ENCODE results near the gene ARRB2. TPM values are rescaled to one million over a fixed set of nuclear protein-coding genes. Genes with fewer than 3 reads are reported as not detected.

ARRB2 gene
- total RNA-seq, 1 experiment from 2014 or later: 79.7 TPM

- no peaks in the 10 kb centered on the region for H3K9me3 ChIP-seq (ENCODE audit: insufficient read depth, low read depth)
- H3K36me3 ChIP-seq (ENCODE audit: low read depth): no peaks in the 10 kb centered on the region
- H3F3A ChIP-seq (ENCODE audit: insufficient read depth, low read depth): peaks cover 13% of the 10 kb centered on the region; the same call in 1 of the 2 replicates
- no TSS peak for BruUV-seq (replicated peaks)
- peaks cover 13% of the 10 kb centered on the region for H3K4me1 ChIP-seq (replicated peaks; ENCODE audit: insufficient read depth)
- H3K79me2 ChIP-seq (ENCODE audit: low read depth): no peaks in the 10 kb centered on the region; the same call in 1 of the 2 replicates
- H2AFZ ChIP-seq: no peak overlapping the region
- DNase-seq: no peak
- no peak overlapping the region for H3K27ac ChIP-seq
- TF ChIP-seq EZH2 (IDR thresholded peaks at IDR 0.05; ENCODE audit: low read depth) (no peak), CTCF (conservative IDR thresholded peaks at IDR 0.05) (no peak)
- no peaks in the 10 kb centered on the region for H3K27me3 ChIP-seq (ENCODE audit: insufficient read depth, low read depth)
- no peak overlapping the region for H3K4me3 ChIP-seq
- POLR2A ChIA-PET (ENCODE audit: unreplicated experiment): no interaction called here
- intact Hi-C loops (cut with micrococcal nuclease; ENCODE audit: unreplicated experiment): no loop called here
- no peaks in the 10 kb centered on the region for H3K9me2 ChIP-seq (ENCODE audit: insufficient read depth)
- no peak overlapping the region for H3K4me2 ChIP-seq
- H4K20me1 ChIP-seq (ENCODE audit: insufficient read depth): no peaks in the 10 kb centered on the region
- CTCF ChIA-PET: no interaction called here
Measured at GRCh38 chr17:4715063-4715744, 4.8 kb downstream of the ARRB2 start.

- Histone ChIP-seq H3F3A (ENCODE audit: insufficient read depth, low read depth) (peaks cover 14% of the 10 kb centered on the region), H3K4me1 (replicated peaks; ENCODE audit: insufficient read depth) (peaks cover 14% of the 10 kb centered on the region), H3K9me3 (ENCODE audit: insufficient read depth, low read depth) (no peaks in the 10 kb centered on the region), H3K79me2 (ENCODE audit: low read depth) (no peaks in the 10 kb centered on the region; the same call in 1 of the 2 replicates), H3K4me2 (no peak overlapping the region), H4K20me1 (ENCODE audit: insufficient read depth) (no peaks in the 10 kb centered on the region), H3K27me3 (ENCODE audit: insufficient read depth, low read depth) (no peaks in the 10 kb centered on the region), H3K4me3 (no peak overlapping the region), H3K9me2 (ENCODE audit: insufficient read depth) (no peaks in the 10 kb centered on the region), H2AFZ (no peak overlapping the region), H3K36me3 (ENCODE audit: low read depth) (no peaks in the 10 kb centered on the region), H3K27ac (no peak overlapping the region)
- BruUV-seq (replicated peaks): no TSS peak
- ChIA-PET POLR2A (ENCODE audit: unreplicated experiment) (no interaction called here), CTCF (no interaction called here)
- intact Hi-C loops (cut with micrococcal nuclease; ENCODE audit: unreplicated experiment): no loop called here
- TF ChIP-seq CTCF (conservative IDR thresholded peaks at IDR 0.05): no peak
- DNase-seq: no peak
Measured at GRCh38 chr17:4716081-4716480, 5.6 kb downstream of the ARRB2 start.

GRCh38 chr17:4717791-4718190 lies 7.4 kb downstream of the ARRB2 start:
- intact Hi-C loops (cut with micrococcal nuclease; ENCODE audit: unreplicated experiment): no loop called here
- Histone ChIP-seq H3K9me3 (ENCODE audit: insufficient read depth, low read depth) (no peaks in the 10 kb centered on the region), H4K20me1 (ENCODE audit: insufficient read depth) (no peaks in the 10 kb centered on the region), H3K79me2 (ENCODE audit: low read depth) (no peaks in the 10 kb centered on the region), H3K4me1 (replicated peaks; ENCODE audit: insufficient read depth) (peaks cover 19% of the 10 kb centered on the region), H3K27me3 (ENCODE audit: insufficient read depth, low read depth) (no peaks in the 10 kb centered on the region), H3K27ac (no peak overlapping the region), H3F3A (ENCODE audit: insufficient read depth, low read depth) (peaks cover 28% of the 10 kb centered on the region), H2AFZ (no peak overlapping the region), H3K9me2 (ENCODE audit: insufficient read depth) (no peaks in the 10 kb centered on the region), H3K4me3 (no peak overlapping the region), H3K36me3 (ENCODE audit: low read depth) (no peaks in the 10 kb centered on the region), H3K4me2 (no peak overlapping the region)
- BruUV-seq (replicated peaks): no TSS peak
- CTCF ChIA-PET: no interaction called here
- no peak for DNase-seq
- POLR2A ChIA-PET (ENCODE audit: unreplicated experiment): no interaction called here
- TF ChIP-seq CTCF (conservative IDR thresholded peaks at IDR 0.05): no peak
- TF ChIP-seq EZH2 (IDR thresholded peaks at IDR 0.05; ENCODE audit: low read depth): no peak

Measured in PC-9 (cell line).